Liver (tissue), 9 donors: Measurements from ENCODE around the gene CLRN3. TPM values are rescaled to one million over a fixed set of nuclear protein-coding genes. Genes with fewer than 3 reads are reported as not detected.

Experiments
- DNase-seq: peaks from one replicate; pipeline ENCODE4 v3.0.0-alpha.2; 2017; ENCODE audit warnings: low spot score
- H3K27ac ChIP-seq, 2 donors: one replicate each; pipeline ENCODE4 v1.7.0; 2013; ENCODE audit warnings: inconsistent platforms in 2 of 2, low read length in 2 of 2, control low read depth in 1 of 2, low read depth in 1 of 2, mild to moderate bottlenecking in 1 of 2
- H3K27me3 ChIP-seq, 4 donors: one replicate each; pipeline versions ENCODE4 v1.6.1 to v1.7.0; 2013; ENCODE audit warnings: low read length in 3 of 4, inconsistent platforms in 1 of 4, mild to moderate bottlenecking in 1 of 4, moderate library complexity in 1 of 4; ENCODE audit not compliant: control insufficient read depth in 4 of 4, insufficient read depth in 4 of 4
- H3K36me3 ChIP-seq, 4 donors: one replicate each; pipeline versions ENCODE4 v1.6.1 to v1.7.0; 2013; ENCODE audit warnings: low read length in 3 of 4, mild to moderate bottlenecking in 3 of 4, low read depth in 1 of 4, moderate library complexity in 1 of 4; ENCODE audit not compliant: control insufficient read depth in 4 of 4, insufficient read depth in 3 of 4
- H3K4me1 ChIP-seq, 4 donors: one replicate each; pipeline versions ENCODE4 v1.6.1 to v1.7.0; 2013; ENCODE audit warnings: low read length in 3 of 4, mild to moderate bottlenecking in 3 of 4, moderate library complexity in 1 of 4; ENCODE audit not compliant: control insufficient read depth in 4 of 4, insufficient read depth in 4 of 4
- H3K4me3 ChIP-seq, 3 donors: one replicate each; pipeline versions ENCODE4 v1.6.1 to v1.7.0; 2013; ENCODE audit warnings: low read length in 3 of 3, control low read depth in 1 of 3, low read depth in 1 of 3, mild to moderate bottlenecking in 1 of 3
- H3K9ac ChIP-seq, 2 donors: one replicate each; pipeline ENCODE4 v1.7.0; 2013; ENCODE audit warnings: low read length in 2 of 2, mild to moderate bottlenecking in 2 of 2, moderate library complexity in 2 of 2, control low read depth in 1 of 2, low read depth in 1 of 2
- H3K9me3 ChIP-seq, 4 donors: one replicate each; pipeline versions ENCODE4 v1.6.1 to v1.7.0; 2013; ENCODE audit warnings: low read length in 3 of 4; ENCODE audit not compliant: control insufficient read depth in 4 of 4
- CTCF ChIP-seq: fragments of 150-350 bp; IDR thresholded peaks from 2 replicates; pipeline ENCODE4 v1.5.1; 2017; ENCODE audit warnings: improper control_type of control experiment, low read depth, low read length; ENCODE audit not compliant: missing input control
- EGR1 ChIP-seq, 2 donors: IDR thresholded peaks; 2 replicates each; pipeline ENCODE4 v1.6.1; 2016 to 2018; ENCODE audit warnings: antibody characterized with exemption in 2 of 2, low read depth in 2 of 2
- FOXA1 ChIP-seq: IDR thresholded peaks from 2 replicates; pipeline ENCODE4 v1.6.1; 2016; ENCODE audit warnings: antibody characterized with exemption
- FOXA2 ChIP-seq: IDR thresholded peaks from 2 replicates; pipeline ENCODE4 v1.6.1; 2016; ENCODE audit warnings: antibody characterized with exemption
- GABPA ChIP-seq, 2 donors: IDR thresholded peaks in 1 of 2; conservative IDR thresholded peaks in 1 of 2; 2 replicates each; pipeline ENCODE4 v1.6.1; 2016; ENCODE audit warnings: antibody characterized with exemption in 2 of 2, mild to moderate bottlenecking in 1 of 2, moderate library complexity in 1 of 2
- HNF4A ChIP-seq, 2 donors: conservative IDR thresholded peaks; 2 replicates each; pipeline ENCODE4 v1.6.1; 2016; ENCODE audit warnings: antibody characterized with exemption in 2 of 2, mild to moderate bottlenecking in 2 of 2
- HNF4G ChIP-seq: IDR thresholded peaks from 2 replicates; pipeline ENCODE4 v1.6.1; 2016; ENCODE audit warnings: antibody characterized with exemption
- JUND ChIP-seq, 2 donors: IDR thresholded peaks; 2 replicates each; pipeline ENCODE4 v1.6.1; 2016; ENCODE audit warnings: antibody characterized with exemption in 2 of 2
- MAX ChIP-seq: IDR thresholded peaks from 2 replicates; pipeline ENCODE4 v1.6.1; 2016; ENCODE audit warnings: antibody characterized with exemption
- NR2F2 ChIP-seq: IDR thresholded peaks from 2 replicates; pipeline ENCODE4 v1.6.1; 2016; ENCODE audit warnings: antibody characterized with exemption
- RAD21 ChIP-seq, 2 donors: IDR thresholded peaks; 2 replicates each; pipeline ENCODE4 v1.6.1; 2016; ENCODE audit warnings: antibody characterized with exemption in 2 of 2, mild to moderate bottlenecking in 2 of 2
- REST ChIP-seq: IDR thresholded peaks from 2 replicates; pipeline ENCODE4 v1.6.1; 2016; ENCODE audit warnings: antibody characterized with exemption, mild to moderate bottlenecking
- RXRA ChIP-seq, 2 donors: IDR thresholded peaks; 2 replicates each; pipeline ENCODE4 v1.6.1; 2017 to 2018; ENCODE audit warnings: antibody characterized with exemption in 2 of 2, mild to moderate bottlenecking in 1 of 2
- SP1 ChIP-seq: IDR thresholded peaks from 2 replicates; pipeline ENCODE4 v1.6.1; 2018; ENCODE audit warnings: antibody characterized with exemption, mild to moderate bottlenecking
- TAF1 ChIP-seq: conservative IDR thresholded peaks from 2 replicates; pipeline ENCODE4 v1.6.1; 2016; ENCODE audit warnings: antibody characterized with exemption, mild to moderate bottlenecking
- YY1 ChIP-seq: IDR thresholded peaks from 2 replicates; pipeline ENCODE4 v1.6.1; 2016; ENCODE audit warnings: antibody characterized with exemption, mild to moderate bottlenecking
- ZBTB33 ChIP-seq: IDR thresholded peaks from 2 replicates; pipeline ENCODE4 v1.6.1; 2016; ENCODE audit warnings: antibody characterized with exemption
- WGBS: extraction: QIAGEN DNeasy Blood & Tissue Kit; methylation state at CpG from one replicate; pipeline ENCODE4 v1.1.7; 2013; 5-methylcytosine and 5-hydroxymethylcytosine counted together
- polyA plus RNA-seq, 2 donors: library from polyadenylated mRNA; stranded (reverse) in 1 of 2; unstranded in 1 of 2; fragments of 200-250 nt in 1 of 2; fragments of >200 nt in 1 of 2; fragmentation: Nextera tagmentation in 1 of 2; extraction: Ambion mirVana in 1 of 2; gene quantifications; one replicate each; pipeline versions ENCODE4 v1.2.1 to v1.2.3, GENCODE V29; 2013 to 2015
- total RNA-seq, 2 donors: library from RNA; depleted of rRNA; stranded (reverse); fragments of >200 nt; gene quantifications; one replicate each; pipeline ENCODE4 v1.2.3, GENCODE V29; 2014
- TF ChIP-seq, protein P1 (sequence below): IDR thresholded peaks from 2 replicates; pipeline ENCODE4 v1.6.1; 2016; ENCODE audit warnings: antibody characterized with exemption
- donor health status: healthy.
- donor health status: healthy.
- donor health status: healthy.
- donor health status: healthy.
- donor health status: healthy.

The CLRN3 gene
- total and polyA plus RNA-seq, 4 donors: 0.33 to 16.9 (median 6.9) TPM

- DNase-seq: no peak
- H3K9ac ChIP-seq: no peak overlapping the region
- no peak overlapping the region for H3K4me3 ChIP-seq
- H3K4me1 ChIP-seq: no peaks in the 10 kb centered on the region
- WGBS: 78% methylated on average over 7 of the region's 7 CpGs
- H3K27me3 ChIP-seq: peaks cover 0 to 5% (median 0%) of the 10 kb centered on the region in 4 donors
- TF ChIP-seq SP1 (no peak), RXRA (IDR thresholded peaks at IDR 0.05) (no peak), GABPA (IDR thresholded peaks at IDR 0.05 in 1 of 2, conservative IDR thresholded peaks at IDR 0.05 in 1 of 2) (no peak), FOXA1 (no peak), JUND (IDR thresholded peaks at IDR 0.05) (no peak)
- no peaks in the 10 kb centered on the region for H3K9me3 ChIP-seq
- H3K36me3 ChIP-seq: no peaks in the 10 kb centered on the region
- no peak overlapping the region for H3K27ac ChIP-seq
These were observed 58.5 kb downstream of the CLRN3 start for GRCh38 chr10:127834221-127834620.

DNA sequence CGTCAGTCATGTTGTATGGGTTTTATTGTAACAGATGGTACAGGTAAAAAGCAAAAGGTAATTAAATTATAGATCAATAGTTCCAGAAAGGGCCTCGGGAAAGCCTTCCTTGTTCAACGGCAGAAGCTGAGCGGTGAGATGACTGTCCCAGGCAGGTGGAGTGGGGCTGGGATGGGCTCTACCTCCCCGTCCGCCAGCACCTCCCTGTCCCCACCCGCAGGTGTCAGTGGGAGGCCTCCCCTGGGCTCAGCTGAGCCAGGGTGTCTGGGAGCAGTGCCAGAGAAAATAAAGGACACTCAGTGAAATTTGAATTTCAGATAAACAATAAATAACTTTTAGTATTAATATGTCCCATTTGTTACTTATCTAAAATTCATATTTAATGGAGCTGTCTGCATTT, 58.9 kb downstream of the CLRN3 start:
- H3K9ac ChIP-seq: no peak overlapping the region
- 83% methylated on average over 7 of the region's 7 CpGs for WGBS
- H3K27ac ChIP-seq: no peak overlapping the region
- peaks cover 0 to 5% (median 0%) of the 10 kb centered on the region in 4 donors for H3K27me3 ChIP-seq
- DNase-seq: no peak
- no peak for TF ChIP-seq RAD21 (IDR thresholded peaks at IDR 0.05)
- TF ChIP-seq RXRA (IDR thresholded peaks at IDR 0.05): no peak
- no peak for TF ChIP-seq REST
- TF ChIP-seq SP1: no peak
- no peak for TF ChIP-seq FOXA2
- TF ChIP-seq, protein P1, sequence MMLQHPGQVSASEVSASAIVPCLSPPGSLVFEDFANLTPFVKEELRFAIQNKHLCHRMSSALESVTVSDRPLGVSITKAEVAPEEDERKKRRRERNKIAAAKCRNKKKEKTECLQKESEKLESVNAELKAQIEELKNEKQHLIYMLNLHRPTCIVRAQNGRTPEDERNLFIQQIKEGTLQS: no peak
- no peak for TF ChIP-seq FOXA1
- H3K4me3 ChIP-seq: no peak overlapping the region
- no peaks in the 10 kb centered on the region for H3K36me3 ChIP-seq
- no peaks in the 10 kb centered on the region for H3K9me3 ChIP-seq
- no peaks in the 10 kb centered on the region for H3K4me1 ChIP-seq

GRCh38 chr10:127832501-127832900, 60.2 kb downstream of the CLRN3 start:
- Histone ChIP-seq H3K9me3 (no peaks in the 10 kb centered on the region), H3K4me1 (no peaks in the 10 kb centered on the region), H3K4me3 (no peak overlapping the region), H3K27me3 (peaks cover 0 to 5% (median 0%) of the 10 kb centered on the region in 4 donors), H3K9ac (no peak overlapping the region), H3K36me3 (no peaks in the 10 kb centered on the region), H3K27ac (no peak overlapping the region)
- no peak for DNase-seq
- 61% methylated on average over 4 of the region's 4 CpGs for WGBS
- TF ChIP-seq ZBTB33: no peak
- no peak for TF ChIP-seq NR2F2
- TF ChIP-seq TAF1: no peak
- no peak for TF ChIP-seq EGR1 (IDR thresholded peaks at IDR 0.05; ENCODE audit: low read depth in 2 of 2)
- TF ChIP-seq YY1: no peak
- TF ChIP-seq FOXA2: no peak
- TF ChIP-seq SP1: no peak
- no peak for TF ChIP-seq RXRA (IDR thresholded peaks at IDR 0.05)
- TF ChIP-seq HNF4A (conservative IDR thresholded peaks at IDR 0.05): no peak
- no peak for TF ChIP-seq CTCF
- TF ChIP-seq GABPA (IDR thresholded peaks at IDR 0.05 in 1 of 2, conservative IDR thresholded peaks at IDR 0.05 in 1 of 2): no peak
- TF ChIP-seq HNF4G: no peak
- TF ChIP-seq, protein P1: no peak
- no peak for TF ChIP-seq MAX
